OCI-LY3 (cell line): ENCODE results near the gene CCDC24.

Experiments
- CTCF ChIP-seq: fragments of 200-600, 300-600 bp; sonication (generic); IDR thresholded peaks from 2 replicates; pipeline ENCODE4 v1.5.1; 2014; ENCODE audit warnings: antibody characterized with exemption, low read length, low read depth
- EZH2phosphoT487 ChIP-seq: fragments of 200-600 bp; shearing (Covaris generic); IDR thresholded peaks from 2 replicates; pipeline ENCODE4 v1.6.1; 2018; ENCODE audit warnings: antibody characterized with exemption, mixed run types, low read depth

GRCh38 chr1:43946236-43947060 lies 45.0 kb upstream of the CCDC24 start, which contains the start of gene IPO13:
- peak; percentile 51 for TF ChIP-seq CTCF
- no peak for TF ChIP-seq EZH2phosphoT487
